ELF-1 (cell line): ENCODE measurements around the gene C2orf68.
A peak's percentile ranks its signal among the peaks of the same experiment; 100 is the strongest.
"Not testable (repeated sequence)": the region's sequence is repeated elsewhere in the genome, so short reads cannot be mapped to it uniquely, and the experiment has no call there.

Experiments used
- DNase-seq: peaks from one replicate; pipeline ENCODE4 v3.0.0-alpha.2; 2016; ENCODE audit warnings: low read depth, low spot score

Gene C2orf68, protein sequence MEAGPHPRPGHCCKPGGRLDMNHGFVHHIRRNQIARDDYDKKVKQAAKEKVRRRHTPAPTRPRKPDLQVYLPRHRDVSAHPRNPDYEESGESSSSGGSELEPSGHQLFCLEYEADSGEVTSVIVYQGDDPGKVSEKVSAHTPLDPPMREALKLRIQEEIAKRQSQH

DNA sequence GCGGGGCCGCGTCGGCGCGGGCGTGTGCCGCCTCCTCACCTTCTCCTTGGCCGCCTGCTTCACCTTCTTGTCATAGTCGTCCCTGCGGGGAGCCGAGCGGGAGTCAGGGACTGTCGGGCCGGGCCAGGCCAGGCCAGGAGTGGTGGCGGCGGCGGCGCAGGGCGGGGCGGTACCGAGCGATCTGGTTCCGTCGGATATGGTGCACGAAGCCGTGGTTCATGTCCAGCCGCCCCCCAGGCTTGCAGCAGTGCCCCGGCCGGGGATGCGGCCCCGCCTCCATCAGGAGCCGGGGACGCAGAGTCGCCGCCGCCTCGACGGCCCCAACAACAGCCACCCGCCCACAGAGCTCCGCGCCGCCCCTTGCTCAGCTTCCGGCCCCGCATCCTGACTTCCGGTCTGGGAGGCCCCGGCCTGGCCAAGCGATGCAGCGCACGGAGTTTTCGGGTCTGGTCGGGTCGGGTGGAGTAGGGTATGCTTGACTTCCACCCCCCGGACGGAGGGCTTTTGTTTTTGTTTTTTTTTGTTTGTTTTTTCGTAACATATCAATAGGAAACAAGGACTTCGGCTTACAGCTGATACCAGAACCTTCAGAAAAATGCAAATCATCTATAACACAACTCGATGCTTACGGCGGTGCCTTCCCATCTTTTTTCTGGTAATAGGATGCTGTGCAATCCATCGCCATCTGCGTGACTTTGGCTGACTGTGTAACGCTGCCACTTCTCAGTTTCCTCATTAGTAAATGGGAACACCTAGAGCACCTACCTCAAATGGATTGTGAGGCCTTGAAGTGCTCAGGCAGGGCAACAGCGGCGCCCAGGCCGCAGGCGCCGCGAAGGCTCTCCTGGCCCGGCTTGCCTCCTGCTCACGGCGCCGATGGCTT, at the start of gene C2orf68:
Gene C2orf68 (minus strand): TSS at position 362 of the 883 bp plus-strand sequence. CDS start 82 bp downstream, at position 280.
- peak; percentile 94 for DNase-seq

DNA sequence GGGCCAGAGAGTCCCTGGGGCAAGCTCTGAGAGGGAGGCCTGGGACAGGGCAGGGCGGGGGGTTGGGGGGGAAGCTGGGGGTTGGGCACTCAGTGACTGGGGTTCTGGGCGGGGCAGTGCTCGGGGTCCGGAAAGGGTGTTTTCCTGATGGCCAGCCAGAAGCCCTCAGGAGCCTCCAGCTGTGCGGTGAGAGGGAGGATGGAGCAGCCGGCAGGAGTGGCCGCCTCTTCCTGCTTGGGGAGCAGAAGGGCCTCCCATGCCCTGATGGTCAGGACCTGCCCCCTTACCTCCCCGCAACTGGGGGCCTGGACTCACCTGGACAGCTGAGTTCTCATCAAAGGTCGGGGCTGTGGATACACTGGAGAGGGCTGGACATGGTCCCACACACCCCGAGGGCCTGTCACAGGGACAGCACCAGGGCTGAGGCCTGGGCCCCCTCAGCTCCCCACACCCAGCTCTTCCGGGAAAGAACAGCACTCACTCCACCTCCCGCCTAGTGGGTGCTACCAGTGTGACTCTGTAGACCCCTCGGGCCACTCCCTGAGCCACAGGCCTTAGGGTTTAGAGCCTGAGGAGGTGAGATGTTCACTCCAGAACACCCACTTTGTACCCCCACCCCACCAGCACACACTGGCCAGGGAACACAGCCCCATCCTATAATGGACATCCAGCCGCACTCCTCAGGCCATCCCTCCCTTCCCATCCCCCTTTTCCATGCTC, 49.4 kb upstream of the C2orf68 start:
- DNase-seq: no peak

DNA sequence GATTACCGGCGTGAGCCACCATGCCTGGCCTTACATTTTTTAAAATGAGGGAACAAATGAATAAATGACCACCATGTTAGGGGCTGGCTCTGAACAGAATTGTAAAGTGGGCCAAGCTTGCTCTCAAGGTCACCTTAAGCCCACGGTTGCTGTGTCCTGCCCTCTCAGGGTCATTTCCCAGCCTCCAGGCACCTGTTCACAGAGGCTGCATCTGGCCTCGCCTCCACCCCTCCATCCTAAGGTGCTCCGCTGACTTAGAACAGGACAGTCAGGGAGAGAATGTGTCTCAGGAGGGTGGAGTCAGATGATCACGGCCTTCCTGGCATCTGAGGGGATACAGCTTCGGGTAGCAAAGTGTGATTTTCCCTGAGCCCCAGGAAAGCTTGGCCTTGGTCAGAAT, 48.9 kb upstream of the C2orf68 start:
- no peak for DNase-seq

DNA sequence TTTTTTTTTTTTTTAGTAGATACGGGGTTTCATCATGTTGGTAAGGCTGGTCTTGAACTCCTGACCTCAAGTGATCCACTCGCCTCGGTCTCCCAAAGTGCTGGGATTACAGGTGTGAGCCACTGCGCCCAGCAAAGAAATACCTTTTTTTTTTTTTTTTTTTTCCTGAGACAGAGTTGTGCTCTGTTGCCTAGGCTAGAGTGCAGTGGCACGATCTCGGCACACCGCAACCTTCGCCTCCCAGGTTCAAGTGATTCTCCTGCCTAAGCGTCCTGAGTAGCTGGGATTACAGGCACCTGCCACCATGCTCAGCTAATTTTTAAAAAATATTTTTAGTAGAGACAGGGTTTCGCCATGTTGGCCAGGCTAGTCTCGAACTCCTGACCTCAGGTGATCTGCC, 48.4 kb upstream of the C2orf68 start:
- DNase-seq: not testable (repeated sequence)

DNA sequence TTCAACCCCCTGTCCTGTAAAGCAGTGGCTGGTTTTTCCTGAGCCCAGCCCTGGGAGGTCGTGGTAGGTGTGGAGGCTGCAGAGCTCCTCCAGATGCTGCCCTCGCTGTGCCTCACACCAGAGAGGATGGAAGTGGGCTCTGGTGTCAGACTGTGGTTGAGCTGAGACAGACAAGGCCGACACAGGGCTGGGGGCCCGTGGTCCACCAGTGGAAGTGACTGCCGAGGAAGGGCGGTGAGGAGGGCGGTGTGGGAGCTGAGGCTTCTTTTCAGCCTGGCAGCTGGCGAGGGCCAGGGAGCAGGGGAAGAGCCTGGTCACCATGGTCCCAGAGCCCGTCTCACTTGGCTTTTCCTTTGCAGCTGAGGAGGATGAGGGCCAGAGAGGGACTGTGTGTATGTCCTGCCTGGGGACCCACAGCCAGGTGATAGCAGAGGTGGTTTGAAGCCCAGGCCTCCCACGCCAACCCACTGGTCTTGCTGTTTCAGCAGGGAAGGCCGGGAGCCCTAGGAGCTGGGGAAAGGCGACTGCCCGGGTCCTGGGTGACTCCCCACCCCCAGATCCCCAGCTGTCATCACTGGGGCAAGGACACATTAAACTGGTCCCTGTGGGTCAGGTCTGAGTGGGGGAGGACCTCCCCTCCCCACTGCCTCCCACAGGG, 47.6 kb upstream of the C2orf68 start:
- DNase-seq: no peak

DNA sequence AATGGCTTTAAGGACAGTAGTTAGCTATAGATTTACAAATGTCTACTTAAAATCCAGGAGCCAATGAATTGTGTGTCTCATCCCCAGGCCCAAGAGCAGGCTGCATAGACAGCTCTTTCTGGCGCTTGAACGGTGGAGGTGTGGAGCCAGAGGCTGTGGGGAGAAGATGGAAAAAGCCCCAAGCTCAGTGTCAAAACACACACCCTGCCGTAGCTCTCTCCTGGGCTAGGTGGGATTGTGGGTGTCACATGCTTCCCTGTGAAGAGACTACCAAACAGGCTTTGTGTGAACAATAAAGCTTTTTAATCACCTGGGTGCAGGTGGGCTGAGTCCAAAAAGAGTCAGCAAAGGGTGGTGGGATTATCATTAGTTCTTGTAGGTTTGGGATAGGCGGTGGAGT, 45.5 kb upstream of the C2orf68 start:
- not testable (repeated sequence) for DNase-seq

DNA sequence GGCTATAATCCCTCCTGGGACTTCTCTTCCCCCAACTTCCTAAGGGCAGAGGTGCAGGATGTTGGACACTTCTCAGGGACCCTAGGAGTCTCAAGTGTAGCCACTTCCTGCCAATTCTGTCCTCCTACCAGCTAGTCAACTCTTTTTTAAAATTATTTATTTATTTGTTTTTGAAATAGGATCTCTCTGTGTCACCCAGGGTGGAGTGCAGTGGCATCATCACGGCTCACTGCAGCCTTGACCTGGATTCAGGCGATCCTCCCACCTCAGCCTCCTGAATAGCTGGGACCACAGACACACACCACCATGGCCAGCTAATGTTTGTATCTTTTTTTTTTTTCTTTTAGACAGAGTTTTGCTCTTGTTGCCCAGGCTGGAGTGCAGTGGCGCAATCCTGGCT, 44.6 kb upstream of the C2orf68 start:
- no peak for DNase-seq

DNA sequence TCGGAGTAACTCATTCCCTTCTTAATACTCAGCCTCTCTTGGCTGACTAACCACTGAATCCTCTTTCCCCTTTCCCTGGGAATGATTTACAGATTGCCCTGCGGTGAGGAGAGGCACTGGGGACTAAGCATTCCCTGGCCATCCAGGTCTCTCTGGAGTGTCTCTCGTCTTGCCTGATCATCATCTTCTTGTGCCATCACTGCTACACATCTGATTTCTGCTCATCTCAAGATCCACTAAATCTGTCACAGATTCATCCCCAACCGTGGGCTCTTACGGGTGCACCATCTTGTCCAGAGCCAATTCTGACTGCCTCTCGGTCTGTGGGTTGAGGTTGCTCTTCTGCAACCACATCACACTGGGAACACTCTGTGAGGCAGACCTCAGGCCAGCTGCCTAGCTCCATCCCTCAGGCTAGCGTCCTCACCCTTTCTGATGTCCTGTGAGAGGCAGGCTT, 44.1 kb upstream of the C2orf68 start:
- no peak for DNase-seq

DNA sequence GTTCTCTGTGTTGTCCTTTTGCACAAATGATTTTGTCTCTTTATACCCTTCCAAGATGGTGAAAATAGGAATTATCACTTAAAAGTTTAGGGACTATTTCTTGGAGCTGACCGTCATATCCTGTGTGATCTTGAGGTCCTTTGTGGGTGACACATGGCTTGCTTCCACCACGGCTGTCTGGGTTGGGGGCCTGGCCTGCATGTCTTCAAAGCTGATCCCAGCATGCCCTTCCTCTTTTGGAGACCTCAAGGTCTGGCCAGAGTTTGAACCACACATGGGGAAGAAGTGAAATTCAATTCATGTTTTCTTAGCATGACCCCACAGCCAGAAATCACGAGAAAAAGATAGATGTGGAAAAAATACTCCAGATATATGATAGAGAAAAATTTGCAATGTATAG, 42.1 kb upstream of the C2orf68 start:
- no peak for DNase-seq

DNA sequence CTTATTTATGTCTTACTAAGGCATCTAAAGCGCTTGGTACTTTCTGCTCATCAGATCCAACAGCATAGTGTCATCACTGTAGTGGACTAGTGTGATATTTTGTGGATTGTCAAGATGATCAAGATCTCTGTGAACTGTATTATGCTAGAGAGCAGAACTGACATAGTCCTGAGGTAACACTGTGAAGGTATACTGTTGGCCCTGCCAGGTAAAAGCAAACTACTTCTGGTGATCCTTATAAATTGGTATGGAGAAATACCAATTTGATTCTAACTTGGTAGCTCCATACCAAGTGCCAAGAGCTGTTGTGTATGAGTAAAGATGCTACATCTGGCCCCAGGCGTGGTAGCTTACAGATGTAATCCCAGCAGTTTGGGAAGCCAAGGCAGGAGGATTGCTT, 40.2 kb upstream of the C2orf68 start:
- DNase-seq: no peak

DNA sequence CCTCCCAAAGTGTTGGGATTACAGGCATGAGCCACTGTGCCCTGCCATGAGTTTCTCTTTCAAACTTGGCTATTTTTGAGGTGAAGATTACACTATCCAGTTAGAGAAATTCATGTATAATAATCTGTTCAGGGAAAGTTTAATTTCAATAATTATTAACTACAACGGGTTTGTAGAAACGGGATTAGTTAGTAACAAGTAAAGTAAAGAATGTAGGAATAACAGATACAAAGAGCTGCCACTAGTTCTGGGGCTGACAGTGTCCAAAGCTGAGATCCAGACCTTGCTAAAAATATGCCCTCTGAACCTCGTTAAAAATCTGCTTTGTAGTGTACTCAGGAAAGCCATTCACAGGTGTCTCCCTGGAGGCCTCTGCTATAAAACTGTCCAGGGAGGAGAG, 39.2 kb upstream of the C2orf68 start:
- no peak for DNase-seq

DNA sequence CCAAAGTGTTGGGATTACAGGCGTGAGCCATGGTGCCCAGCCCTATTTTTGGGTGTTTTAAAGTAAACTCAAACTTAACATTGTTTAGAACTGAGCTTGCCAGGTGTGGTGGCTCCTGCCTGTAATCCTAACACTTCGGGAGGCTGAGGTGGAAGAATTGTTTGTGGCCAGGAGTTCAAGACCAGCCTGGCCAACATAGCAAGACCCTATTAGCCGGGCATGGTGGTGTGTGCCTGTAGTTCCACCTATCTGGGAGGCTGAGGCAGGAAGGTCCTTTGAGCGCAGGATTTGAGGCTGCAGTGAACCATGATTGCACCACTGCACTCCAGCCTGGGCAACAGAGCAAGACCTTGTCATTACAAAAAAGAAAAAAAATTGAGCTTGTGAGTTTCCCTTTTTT, 38.6 kb upstream of the C2orf68 start:
- no peak for DNase-seq

DNA sequence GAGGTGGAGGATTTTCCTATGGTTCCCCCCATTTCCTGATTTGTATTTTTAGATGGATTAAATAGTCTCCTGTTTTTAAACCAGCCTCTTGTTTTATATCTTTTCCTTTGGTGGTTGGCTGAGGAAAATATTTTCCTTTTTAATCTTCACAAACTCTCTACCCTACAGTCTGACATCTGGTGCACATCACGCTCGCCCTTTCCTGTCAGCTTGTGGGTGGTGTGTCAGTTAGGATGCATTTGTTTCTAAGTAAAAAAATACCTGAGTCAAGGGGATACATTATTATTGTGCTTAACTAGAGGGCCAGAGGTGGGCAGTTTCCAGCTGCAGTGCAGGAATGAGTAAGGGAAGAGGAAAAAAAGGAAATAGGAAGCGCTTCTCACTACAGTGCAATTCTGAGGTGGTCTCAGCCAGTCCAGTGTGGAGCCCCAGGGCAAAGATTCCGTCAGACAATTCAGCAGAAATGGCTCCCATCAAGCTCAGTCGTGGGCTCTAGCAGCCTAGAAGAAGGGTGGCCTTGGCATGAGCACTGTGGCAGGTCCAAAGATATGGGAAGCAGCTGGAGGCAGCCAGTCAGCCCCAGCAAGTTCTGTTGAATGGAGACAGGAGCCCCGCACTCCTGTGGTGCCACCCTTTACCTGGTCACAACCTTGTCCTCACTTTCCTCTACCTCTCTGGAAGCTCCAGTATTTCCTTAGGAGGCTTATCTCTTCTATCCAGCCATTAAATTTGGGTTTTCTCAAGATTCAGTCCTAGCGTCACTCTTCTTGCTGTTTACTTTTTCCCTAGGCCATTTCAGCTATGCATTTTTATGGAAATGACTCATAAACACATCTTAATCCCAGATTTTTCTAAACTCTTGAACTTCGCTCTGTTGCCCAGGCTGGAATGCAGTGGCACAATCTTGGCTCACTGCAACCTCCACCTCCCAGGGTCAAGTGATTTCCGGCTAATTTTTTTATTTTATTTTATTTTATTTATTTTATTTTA, 37.6 kb upstream of the C2orf68 start:
- no peak for DNase-seq

DNA sequence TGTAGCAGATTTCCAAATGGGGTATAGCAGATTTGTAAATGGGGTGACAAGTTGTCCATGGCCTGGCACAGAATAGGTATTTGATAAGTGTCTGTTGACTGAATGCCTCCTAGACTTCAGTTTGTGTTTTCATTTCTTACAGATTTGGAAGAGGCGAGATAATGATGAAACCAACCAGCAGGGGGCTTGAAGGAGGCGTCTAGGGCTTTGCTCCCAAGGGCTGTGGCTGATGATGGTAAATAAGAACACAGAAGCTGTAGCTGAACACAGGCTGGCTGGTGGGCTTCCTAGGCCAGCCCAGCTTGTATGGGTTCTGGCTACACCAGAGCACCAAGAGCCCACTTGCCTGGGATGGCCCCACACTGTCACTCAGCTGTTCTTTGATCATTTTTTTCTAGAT, 36.8 kb upstream of the C2orf68 start:
- DNase-seq: peak; percentile 30

DNA sequence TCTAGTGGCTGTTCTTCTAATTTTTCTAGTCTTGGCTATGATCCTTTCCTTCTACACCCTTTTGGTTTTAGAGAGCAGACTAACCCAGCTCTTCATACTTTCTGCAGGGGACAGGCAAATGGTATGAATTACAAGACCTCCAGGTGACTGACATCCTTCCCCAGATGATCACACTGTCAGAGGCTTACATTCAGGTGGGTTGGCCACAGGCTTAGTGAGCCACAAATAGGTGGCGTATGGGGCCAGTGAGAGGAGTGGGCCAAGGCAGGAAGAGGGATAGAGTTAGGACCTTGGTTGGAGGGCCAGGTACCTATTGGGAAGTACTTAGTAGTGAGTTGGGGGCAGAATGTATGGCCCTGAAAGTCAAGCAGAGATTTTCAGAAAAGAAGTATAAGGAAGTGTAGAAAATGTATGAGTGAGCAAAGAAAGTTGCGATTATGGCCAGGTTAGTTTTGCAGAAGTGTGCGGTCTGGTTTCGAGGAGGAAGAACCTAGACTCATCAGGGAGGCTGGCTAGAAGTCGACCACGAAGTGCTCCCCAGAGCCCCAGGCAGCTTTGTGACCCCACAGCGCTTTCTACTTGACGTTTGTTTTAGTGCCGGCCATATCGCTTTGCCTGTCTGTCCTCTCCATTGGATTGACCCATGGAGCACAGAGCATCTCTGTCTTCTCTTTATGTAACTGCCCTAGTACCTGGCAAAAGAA, 36.1 kb upstream of the C2orf68 start:
- no peak for DNase-seq

DNA sequence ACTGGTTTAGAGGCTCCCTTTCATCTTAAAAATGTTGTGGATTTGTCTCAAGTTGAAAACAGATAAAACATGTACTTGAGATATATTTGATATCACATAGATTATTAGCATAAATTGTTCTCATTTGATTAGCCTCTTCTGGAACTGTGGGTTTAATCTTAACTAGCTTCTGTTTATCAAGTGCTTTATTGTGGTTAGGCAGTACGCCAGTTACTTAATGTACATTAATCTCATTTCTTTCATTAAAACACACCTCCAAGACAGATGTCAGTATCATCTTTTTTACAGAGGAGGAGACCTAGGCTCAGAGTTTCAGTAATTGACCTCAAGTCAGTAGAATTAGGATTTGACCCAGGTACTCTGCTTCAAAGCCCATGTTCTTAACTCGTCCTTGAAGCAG, 34.3 kb upstream of the C2orf68 start:
- DNase-seq: no peak

DNA sequence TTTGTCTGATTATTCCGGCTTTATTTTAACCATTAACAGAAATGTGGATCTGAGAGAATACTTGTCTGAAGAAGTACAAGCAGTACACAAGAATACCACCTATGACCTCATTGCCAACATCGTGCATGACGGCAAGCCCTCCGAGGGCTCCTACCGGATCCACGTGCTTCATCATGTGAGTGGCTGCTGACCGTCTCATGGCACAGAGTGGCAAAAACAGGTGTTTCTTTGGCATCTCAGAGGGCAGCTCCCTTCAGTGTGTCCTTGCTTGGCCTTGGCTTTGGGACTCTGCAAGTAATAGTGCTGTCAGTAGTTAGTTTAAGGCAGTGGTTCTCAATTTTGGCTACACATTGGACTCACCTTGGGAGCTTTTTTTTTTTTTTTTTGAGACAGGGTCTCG, 33.0 kb upstream of the C2orf68 start:
- DNase-seq: no peak

DNA sequence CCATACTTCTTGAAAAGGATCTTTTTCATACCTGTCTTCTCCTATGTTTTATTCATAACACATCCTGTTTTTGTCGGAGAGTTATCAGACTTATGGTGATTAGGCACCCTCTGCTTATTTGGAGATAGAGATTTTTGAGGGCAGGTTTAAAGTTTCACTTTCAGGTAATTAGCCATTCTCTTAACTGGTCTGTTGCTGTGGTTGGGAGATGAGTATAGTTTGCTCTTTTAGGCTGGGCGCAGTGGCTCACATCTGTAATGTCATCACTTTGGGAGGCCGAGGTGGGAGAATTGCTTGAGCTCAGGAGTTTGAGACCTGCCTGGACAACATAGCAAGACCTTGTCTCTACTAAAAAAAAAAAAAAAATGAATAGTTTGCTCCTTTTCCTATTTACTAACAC, 30.9 kb upstream of the C2orf68 start:
- DNase-seq: no peak

DNA sequence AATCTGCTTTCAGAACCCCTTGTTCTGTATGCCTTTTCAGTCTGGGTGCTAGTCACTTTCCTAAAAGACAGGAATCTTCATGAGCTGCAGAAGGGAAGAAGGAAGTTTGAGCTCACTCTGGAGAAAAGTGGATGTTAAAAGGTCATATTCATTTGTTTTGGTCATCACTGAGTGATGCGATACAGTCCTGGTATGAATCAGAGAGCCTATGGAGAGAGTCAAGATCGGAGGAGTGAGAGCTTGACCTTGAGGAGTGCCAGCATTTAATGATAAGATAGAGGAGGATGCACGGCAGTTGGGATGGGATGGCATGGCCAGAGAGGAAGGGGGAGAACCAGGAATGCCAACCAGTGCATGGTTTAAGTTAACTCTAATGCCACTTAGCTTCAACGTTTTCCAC, 23.8 kb upstream of the C2orf68 start:
- DNase-seq: no peak

DNA sequence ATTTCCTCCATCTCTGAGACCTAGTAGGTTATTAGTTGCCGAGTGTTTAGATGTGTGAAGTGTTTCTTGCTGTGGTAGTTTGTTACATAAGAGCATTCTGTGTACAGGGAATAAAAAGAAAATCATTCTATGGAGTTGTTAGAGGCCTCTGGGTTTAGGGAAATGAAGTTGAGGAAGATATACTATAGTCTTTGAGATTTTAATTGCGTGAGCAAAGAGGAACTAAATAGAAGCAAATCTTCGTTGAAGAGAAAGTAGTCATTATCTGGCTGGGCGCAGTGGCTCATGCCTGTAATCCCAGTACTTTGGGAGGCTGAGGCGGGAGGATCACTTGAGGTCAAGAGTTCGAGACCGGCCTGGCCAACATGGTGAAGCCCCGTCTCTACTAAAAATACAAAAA, 23.1 kb upstream of the C2orf68 start:
- DNase-seq: no peak
